AG08395 (cell line): ENCODE measurements around the gene PARP8.
"Not testable (repeated sequence)": the region's sequence is repeated elsewhere in the genome, so short reads cannot be mapped to it uniquely, and the experiment has no call there.

Source experiments
- DNase-seq: peaks from one replicate; pipeline ENCODE4 v3.0.0; 2012; ENCODE audit warnings: mixed read lengths, low spot score

Gene PARP8

GRCh38 chr5:50666261-50667022 is at the start of gene PARP8:
PARP8 (plus strand) TSS chr5:50666637; CDS start chr5:50667096, 459 bp downstream.
- peak; percentile 43 for DNase-seq

- DNase-seq, result no peak
Observed at GRCh38 chr5:50623666-50624065, 42.8 kb upstream of the PARP8 start.

- DNase-seq, result not testable (repeated sequence)
Observed at GRCh38 chr5:50634866-50635265, 31.6 kb upstream of the PARP8 start.

- DNase-seq, result not testable (repeated sequence)
Observed at GRCh38 chr5:50637576-50637975, 28.9 kb upstream of the PARP8 start.

- no peak for DNase-seq
Observed at GRCh38 chr5:50646591-50646990, 19.8 kb upstream of the PARP8 start.

GRCh38 chr5:50647726-50648125 is 18.7 kb upstream of the PARP8 start:
- no peak for DNase-seq

- DNase-seq, result no peak
Observed at GRCh38 chr5:50653946-50654345, 12.5 kb upstream of the PARP8 start.

GRCh38 chr5:50655067-50655809 is 11.2 kb upstream of the PARP8 start:
- no peak for DNase-seq

GRCh38 chr5:50655810-50656205 is 10.6 kb upstream of the PARP8 start:
- no peak for DNase-seq

GRCh38 chr5:50657044-50657443 is 9.4 kb upstream of the PARP8 start:
- DNase-seq, result no peak

GRCh38 chr5:50658246-50658645 is 8.2 kb upstream of the PARP8 start:
- DNase-seq, result no peak

- DNase-seq, result no peak
Observed at GRCh38 chr5:50663636-50664035, 2.8 kb upstream of the PARP8 start.

- no peak for DNase-seq
Observed at GRCh38 chr5:50665091-50665490, 1.3 kb upstream of the PARP8 start.

GRCh38 chr5:50665761-50666202 is 655 bp upstream of the PARP8 start:
- not testable (repeated sequence) for DNase-seq

GRCh38 chr5:50667023-50667652 is 701 bp downstream of the PARP8 start:
- DNase-seq, result no peak

GRCh38 chr5:50667653-50668595 is 1.5 kb downstream of the PARP8 start:
- peak; percentile 26 for DNase-seq

GRCh38 chr5:50668636-50669035 is 2.2 kb downstream of the PARP8 start:
- not testable (repeated sequence) for DNase-seq

GRCh38 chr5:50672663-50673062 is 6.2 kb downstream of the PARP8 start:
- DNase-seq, result no peak

- not testable (repeated sequence) for DNase-seq
Observed at GRCh38 chr5:50673444-50673843, 7.0 kb downstream of the PARP8 start.

GRCh38 chr5:50675385-50675784 is 8.9 kb downstream of the PARP8 start:
- no peak for DNase-seq

- DNase-seq, result not testable (repeated sequence)
Observed at GRCh38 chr5:50679554-50679953, 13.1 kb downstream of the PARP8 start.

- DNase-seq, result no peak
Observed at GRCh38 chr5:50684721-50685120, 18.3 kb downstream of the PARP8 start.
